HEK293 (cell line): ENCODE data around the gene COX18.

Experiments
- BCL11B ChIP-seq: fragments of 450-650 bp; formaldehyde crosslinking; IDR thresholded peaks from 2 replicates; pipeline ENCODE4 v1.5.1; 2016; ENCODE audit warnings: low read depth, missing biosample characterization, missing genetic modification characterization
- GLIS2 ChIP-seq: fragments of 450-650 bp; formaldehyde crosslinking; IDR thresholded peaks from 2 replicates; pipeline ENCODE4 v1.5.1; 2016; ENCODE audit warnings: missing biosample characterization, missing genetic modification characterization
- SETDB1 ChIP-seq: IDR thresholded peaks from one replicate; pipeline ENCODE4 v1.6.1; 2017; ENCODE audit warnings: mild to moderate bottlenecking, low read length, moderate library complexity, mixed read lengths; ENCODE audit not compliant: insufficient read length
- SP2 ChIP-seq: fragments of 450-650 bp; formaldehyde crosslinking; IDR thresholded peaks from 2 replicates; pipeline ENCODE4 v1.5.1; 2016; ENCODE audit warnings: missing biosample characterization, missing genetic modification characterization
- SP3 ChIP-seq: fragments of 450-650 bp; formaldehyde crosslinking; IDR thresholded peaks from 2 replicates; pipeline ENCODE4 v1.5.1; 2016; ENCODE audit warnings: missing biosample characterization, missing genetic modification characterization
- SP7 ChIP-seq: fragments of 450-650 bp; formaldehyde crosslinking; IDR thresholded peaks from 2 replicates; pipeline ENCODE4 v1.5.1; 2016; ENCODE audit warnings: missing biosample characterization, missing genetic modification characterization
- ZBTB17 ChIP-seq: fragments of 450-650 bp; formaldehyde crosslinking; IDR thresholded peaks from 2 replicates; pipeline ENCODE4 v1.5.1; 2016; ENCODE audit warnings: missing biosample characterization, missing genetic modification characterization
- ZBTB20 ChIP-seq: fragments of 450-650 bp; formaldehyde crosslinking; IDR thresholded peaks from 2 replicates; pipeline ENCODE4 v1.5.1; 2016; ENCODE audit warnings: missing biosample characterization, missing genetic modification characterization
- ZBTB8A ChIP-seq: fragments of 450-650 bp; formaldehyde crosslinking; IDR thresholded peaks from 2 replicates; pipeline ENCODE4 v1.5.1; 2016; ENCODE audit warnings: missing biosample characterization, missing genetic modification characterization
- ZFP37 ChIP-seq: fragments of 450-650 bp; formaldehyde crosslinking; IDR thresholded peaks from 2 replicates; pipeline ENCODE4 v1.5.1; 2016; ENCODE audit warnings: missing biosample characterization, missing genetic modification characterization
- ZNF10 ChIP-seq: fragments of 450-650 bp; formaldehyde crosslinking; IDR thresholded peaks from 2 replicates; pipeline ENCODE4 v1.5.1; 2017; ENCODE audit warnings: missing biosample characterization, missing genetic modification characterization
- ZNF121 ChIP-seq: fragments of 450-650 bp; formaldehyde crosslinking; IDR thresholded peaks from 2 replicates; pipeline ENCODE4 v1.5.1; 2016; ENCODE audit warnings: missing biosample characterization, missing genetic modification characterization
- ZNF2 ChIP-seq: fragments of 450-650 bp; formaldehyde crosslinking; IDR thresholded peaks from 2 replicates; pipeline ENCODE4 v1.5.1; 2016; ENCODE audit warnings: missing biosample characterization, missing genetic modification characterization
- ZNF501 ChIP-seq: fragments of 450-650 bp; formaldehyde crosslinking; IDR thresholded peaks from 2 replicates; pipeline ENCODE4 v1.5.1; 2016; ENCODE audit warnings: missing biosample characterization, missing genetic modification characterization
- ZNF510 ChIP-seq: fragments of 450-650 bp; formaldehyde crosslinking; IDR thresholded peaks from 2 replicates; pipeline ENCODE4 v1.5.1; 2018; ENCODE audit warnings: mild to moderate bottlenecking, missing genetic modification characterization, missing biosample characterization; ENCODE audit not compliant: insufficient replicate concordance
- ZNF544 ChIP-seq: fragments of 450-650 bp; formaldehyde crosslinking; IDR thresholded peaks from 2 replicates; pipeline ENCODE4 v1.5.0; 2017; ENCODE audit warnings: missing biosample characterization, missing genetic modification characterization
- ZNF560 ChIP-seq: fragments of 450-650 bp; formaldehyde crosslinking; IDR thresholded peaks from 2 replicates; pipeline ENCODE4 v1.5.1; 2017; ENCODE audit warnings: missing biosample characterization, missing genetic modification characterization, borderline replicate concordance
- ZNF600 ChIP-seq: fragments of 450-650 bp; formaldehyde crosslinking; IDR thresholded peaks from 2 replicates; pipeline ENCODE4 v1.5.1; 2016; ENCODE audit warnings: missing biosample characterization, missing genetic modification characterization
- ZNF626 ChIP-seq: fragments of 450-650 bp; sonication (Bioruptor Pico); formaldehyde crosslinking; IDR thresholded peaks from 2 replicates; pipeline ENCODE4 v1.5.1; 2018; ENCODE audit warnings: missing biosample characterization, missing genetic modification characterization, inconsistent platforms
- ZNF629 ChIP-seq: fragments of 450-650 bp; formaldehyde crosslinking; IDR thresholded peaks from 2 replicates; pipeline ENCODE4 v1.5.1; 2017; ENCODE audit warnings: missing biosample characterization, missing genetic modification characterization
- ZNF692 ChIP-seq: fragments of 450-650 bp; formaldehyde crosslinking; IDR thresholded peaks from 2 replicates; pipeline ENCODE4 v1.5.1; 2016; ENCODE audit warnings: missing biosample characterization, missing genetic modification characterization
- ZXDB ChIP-seq: fragments of 450-650 bp; formaldehyde crosslinking; IDR thresholded peaks from 2 replicates; pipeline ENCODE4 v1.5.1; 2016; ENCODE audit warnings: missing biosample characterization, missing genetic modification characterization
- TF ChIP-seq, protein P1 (sequence below): fragments of 450-650 bp; formaldehyde crosslinking; IDR thresholded peaks from 2 replicates; pipeline ENCODE4 v1.5.1; 2016; ENCODE audit warnings: missing biosample characterization, missing genetic modification characterization, borderline replicate concordance
- TF ChIP-seq, protein P2 (sequence below): fragments of 450-650 bp; formaldehyde crosslinking; optimal IDR thresholded peaks from 2 replicates; pipeline ENCODE3; 2016; ENCODE audit warnings: missing biosample characterization, mild to moderate bottlenecking, missing genetic modification characterization
- TF ChIP-seq, protein P3 (sequence below): fragments of 450-650 bp; formaldehyde crosslinking; conservative IDR thresholded peaks from 2 replicates; pipeline ENCODE4 v1.5.1; 2016; ENCODE audit warnings: low read depth, missing biosample characterization, missing genetic modification characterization
- TF ChIP-seq, protein P4 (sequence below): fragments of 450-650 bp; formaldehyde crosslinking; IDR thresholded peaks from 2 replicates; pipeline ENCODE4 v1.5.1; 2017; ENCODE audit warnings: missing biosample characterization, missing genetic modification characterization

COX18 gene

DNA sequence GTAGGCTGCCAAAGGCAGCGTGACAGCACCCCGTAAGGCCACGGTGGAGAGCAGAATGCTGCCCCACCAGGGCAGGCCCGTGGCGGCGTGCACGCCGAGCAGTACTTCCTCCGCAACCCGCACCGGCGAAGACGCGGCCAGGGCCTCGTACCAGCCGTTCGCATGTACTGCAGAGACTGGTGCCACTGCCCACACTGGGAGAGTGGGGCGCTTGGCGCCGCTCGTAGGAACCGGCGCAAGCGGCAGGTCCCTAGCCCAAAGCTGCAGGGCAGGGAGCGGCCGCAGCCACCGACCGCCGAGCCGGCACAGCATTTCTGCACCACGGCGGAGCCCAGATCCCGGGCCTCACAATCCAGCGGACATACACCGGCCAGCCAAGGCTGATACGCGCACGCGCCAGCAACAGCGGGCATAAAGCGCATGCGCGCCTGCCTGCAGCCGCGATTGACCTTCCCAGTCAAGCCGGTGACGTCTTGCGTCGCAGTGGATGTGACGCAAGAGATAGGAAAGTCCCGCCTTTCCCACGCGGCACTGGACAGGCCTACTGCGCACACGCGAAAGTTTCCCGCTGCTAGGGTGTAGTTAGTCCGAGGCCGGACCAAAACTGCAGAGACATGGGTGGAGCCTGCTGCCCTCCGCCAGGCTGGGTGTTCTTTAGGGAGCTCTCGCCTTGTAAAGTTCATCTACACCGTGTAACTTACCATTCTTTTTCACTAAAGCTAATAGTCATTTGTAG is at the start of gene COX18 (continued):
- TF ChIP-seq, protein P1, sequence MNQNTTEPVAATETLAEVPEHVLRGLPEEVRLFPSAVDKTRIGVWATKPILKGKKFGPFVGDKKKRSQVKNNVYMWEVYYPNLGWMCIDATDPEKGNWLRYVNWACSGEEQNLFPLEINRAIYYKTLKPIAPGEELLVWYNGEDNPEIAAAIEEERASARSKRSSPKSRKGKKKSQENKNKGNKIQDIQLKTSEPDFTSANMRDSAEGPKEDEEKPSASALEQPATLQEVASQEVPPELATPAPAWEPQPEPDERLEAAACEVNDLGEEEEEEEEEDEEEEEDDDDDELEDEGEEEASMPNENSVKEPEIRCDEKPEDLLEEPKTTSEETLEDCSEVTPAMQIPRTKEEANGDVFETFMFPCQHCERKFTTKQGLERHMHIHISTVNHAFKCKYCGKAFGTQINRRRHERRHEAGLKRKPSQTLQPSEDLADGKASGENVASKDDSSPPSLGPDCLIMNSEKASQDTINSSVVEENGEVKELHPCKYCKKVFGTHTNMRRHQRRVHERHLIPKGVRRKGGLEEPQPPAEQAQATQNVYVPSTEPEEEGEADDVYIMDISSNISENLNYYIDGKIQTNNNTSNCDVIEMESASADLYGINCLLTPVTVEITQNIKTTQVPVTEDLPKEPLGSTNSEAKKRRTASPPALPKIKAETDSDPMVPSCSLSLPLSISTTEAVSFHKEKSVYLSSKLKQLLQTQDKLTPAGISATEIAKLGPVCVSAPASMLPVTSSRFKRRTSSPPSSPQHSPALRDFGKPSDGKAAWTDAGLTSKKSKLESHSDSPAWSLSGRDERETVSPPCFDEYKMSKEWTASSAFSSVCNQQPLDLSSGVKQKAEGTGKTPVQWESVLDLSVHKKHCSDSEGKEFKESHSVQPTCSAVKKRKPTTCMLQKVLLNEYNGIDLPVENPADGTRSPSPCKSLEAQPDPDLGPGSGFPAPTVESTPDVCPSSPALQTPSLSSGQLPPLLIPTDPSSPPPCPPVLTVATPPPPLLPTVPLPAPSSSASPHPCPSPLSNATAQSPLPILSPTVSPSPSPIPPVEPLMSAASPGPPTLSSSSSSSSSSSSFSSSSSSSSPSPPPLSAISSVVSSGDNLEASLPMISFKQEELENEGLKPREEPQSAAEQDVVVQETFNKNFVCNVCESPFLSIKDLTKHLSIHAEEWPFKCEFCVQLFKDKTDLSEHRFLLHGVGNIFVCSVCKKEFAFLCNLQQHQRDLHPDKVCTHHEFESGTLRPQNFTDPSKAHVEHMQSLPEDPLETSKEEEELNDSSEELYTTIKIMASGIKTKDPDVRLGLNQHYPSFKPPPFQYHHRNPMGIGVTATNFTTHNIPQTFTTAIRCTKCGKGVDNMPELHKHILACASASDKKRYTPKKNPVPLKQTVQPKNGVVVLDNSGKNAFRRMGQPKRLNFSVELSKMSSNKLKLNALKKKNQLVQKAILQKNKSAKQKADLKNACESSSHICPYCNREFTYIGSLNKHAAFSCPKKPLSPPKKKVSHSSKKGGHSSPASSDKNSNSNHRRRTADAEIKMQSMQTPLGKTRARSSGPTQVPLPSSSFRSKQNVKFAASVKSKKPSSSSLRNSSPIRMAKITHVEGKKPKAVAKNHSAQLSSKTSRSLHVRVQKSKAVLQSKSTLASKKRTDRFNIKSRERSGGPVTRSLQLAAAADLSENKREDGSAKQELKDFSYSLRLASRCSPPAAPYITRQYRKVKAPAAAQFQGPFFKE (tag by site-specific recombination) = no peak
- peak; percentile 84 for TF ChIP-seq ZNF501 (tag by site-specific recombination)
- TF ChIP-seq ZNF544 (tag by site-specific recombination) = no peak
- TF ChIP-seq ZBTB8A (tag by site-specific recombination) = 0 out of 2 replicates have a peak, but pooled peaks have one; percentile 25
- peak; percentile 83 for TF ChIP-seq SP2 (tag by site-specific recombination)
- TF ChIP-seq, protein P2, sequence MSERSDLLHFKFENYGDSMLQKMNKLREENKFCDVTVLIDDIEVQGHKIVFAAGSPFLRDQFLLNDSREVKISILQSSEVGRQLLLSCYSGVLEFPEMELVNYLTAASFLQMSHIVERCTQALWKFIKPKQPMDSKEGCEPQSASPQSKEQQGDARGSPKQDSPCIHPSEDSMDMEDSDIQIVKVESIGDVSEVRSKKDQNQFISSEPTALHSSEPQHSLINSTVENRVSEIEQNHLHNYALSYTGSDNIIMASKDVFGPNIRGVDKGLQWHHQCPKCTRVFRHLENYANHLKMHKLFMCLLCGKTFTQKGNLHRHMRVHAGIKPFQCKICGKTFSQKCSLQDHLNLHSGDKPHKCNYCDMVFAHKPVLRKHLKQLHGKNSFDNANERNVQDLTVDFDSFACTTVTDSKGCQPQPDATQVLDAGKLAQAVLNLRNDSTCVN = peak; percentile 94
- TF ChIP-seq ZBTB20 (tag by site-specific recombination) = peak; percentile 89
- TF ChIP-seq ZNF2 (tag by site-specific recombination) = peak; percentile 94
- TF ChIP-seq ZNF600 = peak; percentile 79
- peak; percentile 99 for TF ChIP-seq ZBTB17
- TF ChIP-seq SP7 = 0 out of 2 replicates have a peak, but pooled peaks have one; percentile 28
- TF ChIP-seq ZXDB (tag by site-specific recombination) = peak; percentile 46
- no peak for TF ChIP-seq ZNF510 (tag by site-specific recombination)
- no peak for TF ChIP-seq ZNF560
- TF ChIP-seq SETDB1 = peak; percentile 27
- peak; percentile 94 for TF ChIP-seq ZFP37 (tag by site-specific recombination)
- peak; percentile 99 for TF ChIP-seq ZNF629 (tag by site-specific recombination)
- peak; percentile 68 for TF ChIP-seq GLIS2
- peak; percentile 55; the same call in 1 of the 2 replicates for TF ChIP-seq SP3 (tag by site-specific recombination)
- no peak for TF ChIP-seq ZNF626
- TF ChIP-seq BCL11B = peak; percentile 77; the same call in 1 of the 2 replicates
- TF ChIP-seq ZNF121 = 0 out of 2 replicates have a peak, but pooled peaks have one; percentile 5
- 0 out of 2 replicates have a peak, but pooled peaks have one; percentile 16 for TF ChIP-seq ZNF692 (tag by site-specific recombination)
- TF ChIP-seq, protein P3, sequence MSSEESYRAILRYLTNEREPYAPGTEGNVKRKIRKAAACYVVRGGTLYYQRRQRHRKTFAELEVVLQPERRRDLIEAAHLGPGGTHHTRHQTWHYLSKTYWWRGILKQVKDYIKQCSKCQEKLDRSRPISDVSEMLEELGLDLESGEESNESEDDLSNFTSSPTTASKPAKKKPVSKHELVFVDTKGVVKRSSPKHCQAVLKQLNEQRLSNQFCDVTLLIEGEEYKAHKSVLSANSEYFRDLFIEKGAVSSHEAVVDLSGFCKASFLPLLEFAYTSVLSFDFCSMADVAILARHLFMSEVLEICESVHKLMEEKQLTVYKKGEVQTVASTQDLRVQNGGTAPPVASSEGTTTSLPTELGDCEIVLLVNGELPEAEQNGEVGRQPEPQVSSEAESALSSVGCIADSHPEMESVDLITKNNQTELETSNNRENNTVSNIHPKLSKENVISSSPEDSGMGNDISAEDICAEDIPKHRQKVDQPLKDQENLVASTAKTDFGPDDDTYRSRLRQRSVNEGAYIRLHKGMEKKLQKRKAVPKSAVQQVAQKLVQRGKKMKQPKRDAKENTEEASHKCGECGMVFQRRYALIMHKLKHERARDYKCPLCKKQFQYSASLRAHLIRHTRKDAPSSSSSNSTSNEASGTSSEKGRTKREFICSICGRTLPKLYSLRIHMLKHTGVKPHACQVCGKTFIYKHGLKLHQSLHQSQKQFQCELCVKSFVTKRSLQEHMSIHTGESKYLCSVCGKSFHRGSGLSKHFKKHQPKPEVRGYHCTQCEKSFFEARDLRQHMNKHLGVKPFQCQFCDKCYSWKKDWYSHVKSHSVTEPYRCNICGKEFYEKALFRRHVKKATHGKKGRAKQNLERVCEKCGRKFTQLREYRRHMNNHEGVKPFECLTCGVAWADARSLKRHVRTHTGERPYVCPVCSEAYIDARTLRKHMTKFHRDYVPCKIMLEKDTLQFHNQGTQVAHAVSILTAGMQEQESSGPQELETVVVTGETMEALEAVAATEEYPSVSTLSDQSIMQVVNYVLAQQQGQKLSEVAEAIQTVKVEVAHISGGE (tag by site-specific recombination) = peak; percentile 65
- TF ChIP-seq, protein P4, sequence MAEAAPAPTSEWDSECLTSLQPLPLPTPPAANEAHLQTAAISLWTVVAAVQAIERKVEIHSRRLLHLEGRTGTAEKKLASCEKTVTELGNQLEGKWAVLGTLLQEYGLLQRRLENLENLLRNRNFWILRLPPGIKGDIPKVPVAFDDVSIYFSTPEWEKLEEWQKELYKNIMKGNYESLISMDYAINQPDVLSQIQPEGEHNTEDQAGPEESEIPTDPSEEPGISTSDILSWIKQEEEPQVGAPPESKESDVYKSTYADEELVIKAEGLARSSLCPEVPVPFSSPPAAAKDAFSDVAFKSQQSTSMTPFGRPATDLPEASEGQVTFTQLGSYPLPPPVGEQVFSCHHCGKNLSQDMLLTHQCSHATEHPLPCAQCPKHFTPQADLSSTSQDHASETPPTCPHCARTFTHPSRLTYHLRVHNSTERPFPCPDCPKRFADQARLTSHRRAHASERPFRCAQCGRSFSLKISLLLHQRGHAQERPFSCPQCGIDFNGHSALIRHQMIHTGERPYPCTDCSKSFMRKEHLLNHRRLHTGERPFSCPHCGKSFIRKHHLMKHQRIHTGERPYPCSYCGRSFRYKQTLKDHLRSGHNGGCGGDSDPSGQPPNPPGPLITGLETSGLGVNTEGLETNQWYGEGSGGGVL = no peak
- 0 out of 2 replicates have a peak, but pooled peaks have one; percentile 55 for TF ChIP-seq ZNF10 (tag by site-specific recombination)
